PC-3 (cell line): ENCODE measurements around the gene RAMP1. TPM values are rescaled to one million over a fixed set of nuclear protein-coding genes. Genes with fewer than 3 reads are reported as not detected.

Experiments
- ATAC-seq: fragments of 200-7000 bp; cut with Tn5 transposase; 2 replicates; pipeline ENCODE4 v1.9.1; 2020; ENCODE audit warnings: mild to moderate bottlenecking, moderate library complexity
- BruUV-seq: library from RNA; stranded (reverse); fragments of 400-500 nt; replicated peaks from 2 replicates; lab custom pipeline; 2021; lab: Mats Ljungman, UMichigan
- CTCF ChIA-PET: fragments of 300-600 bp; sonication (Branson Sonifier 250); formaldehyde crosslinking; loops from one replicate; lab custom pipeline; 2022; ENCODE audit warnings: antibody characterized with exemption; lab: Charles Lee
- POLR2A ChIA-PET: fragments of 300-600 bp; sonication (Branson Sonifier 250); formaldehyde crosslinking; loops from one replicate; lab custom pipeline; 2022; ENCODE audit warnings: antibody characterized with exemption; ENCODE audit not compliant: unreplicated experiment; lab: Charles Lee
- DNase-seq: peaks from one replicate; pipeline ENCODE4 v3.0.0-alpha.2; 2015
- H2AFZ ChIP-seq: fragments of 300-600 bp; sonication (generic); 2 replicates; pipeline ENCODE4 v1.6.0; 2016; ENCODE audit warnings: antibody characterized with exemption, low read length
- H3F3A ChIP-seq: fragments of 300-600 bp; sonication (generic); one replicate; pipeline ENCODE4 v1.6.0; 2017; ENCODE audit warnings: antibody characterized with exemption, low read length, control low read depth, mild to moderate bottlenecking; ENCODE audit not compliant: unreplicated experiment
- H3K27ac ChIP-seq: fragments of 300-600 bp; sonication (generic); 2 replicates; pipeline ENCODE4 v1.5.1; 2016; ENCODE audit warnings: mild to moderate bottlenecking, low read length
- H3K27me3 ChIP-seq: fragments of 300-600 bp; sonication (generic); 2 replicates; pipeline ENCODE4 v1.6.1; 2016; ENCODE audit warnings: low read length, mixed read lengths
- H3K36me3 ChIP-seq: fragments of 300-600 bp; sonication (generic); 2 replicates; pipeline ENCODE4 v1.6.1; 2016; ENCODE audit warnings: low read depth, mixed run types, low read length, mixed read lengths
- H3K4me1 ChIP-seq: fragments of 300-600 bp; sonication (generic); 2 replicates; pipeline ENCODE4 v1.5.1; 2016; ENCODE audit warnings: low read length; ENCODE audit not compliant: insufficient read depth
- H3K4me2 ChIP-seq: fragments of 300-600 bp; sonication (generic); 2 replicates; pipeline ENCODE4 v1.6.0; 2016; ENCODE audit warnings: low read length
- H3K4me3 ChIP-seq: fragments of 300-600 bp; sonication (generic); 2 replicates; pipeline ENCODE4 v1.5.1; 2016; ENCODE audit warnings: mild to moderate bottlenecking, low read length, mixed read lengths
- H3K79me2 ChIP-seq: fragments of 300-600 bp; sonication (generic); 2 replicates; pipeline ENCODE4 v1.6.1; 2017; ENCODE audit warnings: low read length, mixed read lengths
- H3K9ac ChIP-seq: fragments of 300-600 bp; sonication (generic); 2 replicates; pipeline ENCODE4 v1.6.0; 2016; ENCODE audit warnings: mild to moderate bottlenecking, low read length
- H3K9me2 ChIP-seq: fragments of 300-600 bp; sonication (generic); replicated peaks from 2 replicates; pipeline ENCODE4 v1.6.1; 2016; ENCODE audit warnings: mixed run types, low read length, mixed read lengths
- H3K9me3 ChIP-seq: fragments of 300-600 bp; sonication (generic); 2 replicates; pipeline ENCODE4 v1.6.1; 2016; ENCODE audit warnings: low read length, mixed read lengths
- H4K20me1 ChIP-seq: fragments of 300-600 bp; sonication (generic); 2 replicates; pipeline ENCODE4 v1.6.1; 2016; ENCODE audit warnings: low read length, mixed read lengths
- CTCF ChIP-seq: fragments of 300-600 bp; sonication (generic); conservative IDR thresholded peaks from 2 replicates; pipeline ENCODE4 v1.5.1; 2017; ENCODE audit warnings: antibody characterized with exemption, low read depth, mild to moderate bottlenecking, low read length
- EZH2 ChIP-seq: fragments of 300-600 bp; sonication (generic); IDR thresholded peaks from one replicate; pipeline ENCODE4 v1.6.1; 2017; ENCODE audit warnings: antibody characterized with exemption, mild to moderate bottlenecking, low read length; ENCODE audit not compliant: unreplicated experiment
- EZH2phosphoT487 ChIP-seq: fragments of 300-600 bp; sonication (generic); IDR thresholded peaks from 2 replicates; pipeline ENCODE4 v1.6.1; 2018; ENCODE audit warnings: mild to moderate bottlenecking, antibody characterized with exemption, low read length, borderline replicate concordance
- intact Hi-C: fragments of 100-400 bp; cut with micrococcal nuclease; formaldehyde crosslinking; loops from 2 replicates; pipeline ENCODE4 v1.9.0; 2023
- total RNA-seq: library from RNA; depleted of rRNA; stranded (reverse); fragments of >200 nt; gene quantifications from 2 replicates; pipeline ENCODE4 v1.2.3, GENCODE V29; 2014

RAMP1 gene
- total RNA-seq, 1 experiment from 2014 or later: 210 TPM

DNA sequence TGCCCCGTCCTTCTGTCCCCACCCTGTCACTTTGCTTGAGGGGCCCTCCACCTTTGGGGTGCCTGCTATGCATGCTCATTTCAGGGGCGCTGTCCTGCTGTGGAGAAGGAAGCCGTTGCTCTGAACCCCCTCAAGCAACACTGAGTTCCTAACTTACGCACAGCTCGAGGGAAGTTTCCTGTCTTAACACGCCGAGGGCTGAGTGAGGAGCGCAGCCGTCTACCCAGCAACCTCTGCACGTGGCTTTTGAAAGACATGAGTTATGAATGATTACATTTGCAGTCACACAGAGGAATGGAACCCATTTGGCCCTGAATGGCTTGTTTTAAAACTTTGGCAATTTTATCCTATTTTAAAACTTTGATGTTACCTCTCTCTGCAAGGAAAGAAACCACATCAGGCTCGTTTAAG, 14.0 kb downstream of the RAMP1 start:
- no peak overlapping the region for H3K9ac ChIP-seq
- no peak for DNase-seq
- CTCF ChIA-PET: no interaction called here
- H3K36me3 ChIP-seq: no peaks in the 10 kb centered on the region
- no peaks in the 10 kb centered on the region for H3K9me2 ChIP-seq
- no peaks in the 10 kb centered on the region for H3K9me3 ChIP-seq
- POLR2A ChIA-PET: interaction anchor here (0.7 kb wide), 1 partner anchor 54 kb away, joined by 6 read pairs; no protein-coding TSS in a partner anchor
- no peaks in the 10 kb centered on the region for H4K20me1 ChIP-seq
- peaks cover 69% of the 10 kb centered on the region for H3K79me2 ChIP-seq
- TF ChIP-seq EZH2phosphoT487 (no peak), CTCF (no peak), EZH2 (no peak)
- H3K4me2 ChIP-seq: no peak overlapping the region
- H3K27ac ChIP-seq: peak overlapping the region; percentile 85; the same call in 1 of the 2 replicates
- intact Hi-C loops: no loop called here
- H2AFZ ChIP-seq: no peak overlapping the region
- no peak overlapping the region for H3K4me3 ChIP-seq
- H3K4me1 ChIP-seq: peaks cover 30% of the 10 kb centered on the region
- H3F3A ChIP-seq: no peaks in the 10 kb centered on the region
- no TSS peak for BruUV-seq
- no peak for ATAC-seq
- no peaks in the 10 kb centered on the region for H3K27me3 ChIP-seq

GRCh38 chr2:237873897-237874551, 14.6 kb downstream of the RAMP1 start:
- TF ChIP-seq CTCF (no peak), EZH2 (no peak), EZH2phosphoT487 (no peak)
- no peaks in the 10 kb centered on the region for H3K9me3 ChIP-seq
- H3K4me1 ChIP-seq: peaks cover 36% of the 10 kb centered on the region
- no peak overlapping the region for H2AFZ ChIP-seq
- no peaks in the 10 kb centered on the region for H4K20me1 ChIP-seq
- H3K27ac ChIP-seq: peak overlapping the region; percentile 85
- no peaks in the 10 kb centered on the region for H3K27me3 ChIP-seq
- DNase-seq (no peak), ATAC-seq (no peak)
- H3K79me2 ChIP-seq: peaks cover 63% of the 10 kb centered on the region
- H3K9me2 ChIP-seq: no peaks in the 10 kb centered on the region
- H3K4me2 ChIP-seq: peak overlapping the region; percentile 74
- H3F3A ChIP-seq: no peaks in the 10 kb centered on the region
- CTCF ChIA-PET: no interaction called here
- POLR2A ChIA-PET: interaction anchor here (0.7 kb wide), 1 partner anchor 54 kb away, joined by 6 read pairs; no protein-coding TSS in a partner anchor
- H3K36me3 ChIP-seq: no peaks in the 10 kb centered on the region
- H3K4me3 ChIP-seq: peak overlapping the region; percentile 44; the same call in 1 of the 2 replicates
- H3K9ac ChIP-seq: 0 out of 2 replicates have a peak overlapping the region, but pooled peaks have one; percentile 31
- no TSS peak for BruUV-seq
- intact Hi-C loops: no loop called here
